ENCODE data around the gene MVD. TPM values are rescaled to one million over a fixed set of nuclear protein-coding genes. Genes with fewer than 3 reads are reported as not detected.
A peak's percentile ranks its signal among the peaks of the same experiment; 100 is the strongest.

Gene MVD
- total RNA-seq, 1 donor from 2014 or later = 78.1 TPM

GRCh38 chr16:88643644-88643932 is 19.3 kb downstream of the MVD start:
- Mint-ChIP-seq H3K36me3 (ENCODE audit: insufficient read depth) (peaks cover 4% of the 10 kb centered on the region), H3K27me3 (peaks cover 8% of the 10 kb centered on the region), H3K9me3 (ENCODE audit: low read depth) (no peaks in the 10 kb centered on the region), H3K4me1 (ENCODE audit: low read depth) (no peaks in the 10 kb centered on the region), H3K27ac (no peak overlapping the region), H3K4me3 (ENCODE audit: low read depth) (no peak overlapping the region)
- TF ChIP-seq CTCF (IDR thresholded peaks at IDR 0.05; ENCODE audit: unreplicated experiment) = no peak
- no peak for DNase-seq (ENCODE audit: low spot score, unreplicated experiment)

- Mint-ChIP-seq H3K9me3 (ENCODE audit: low read depth) (no peaks in the 10 kb centered on the region), H3K4me1 (ENCODE audit: low read depth) (no peaks in the 10 kb centered on the region), H3K27me3 (peaks cover 13% of the 10 kb centered on the region), H3K4me3 (ENCODE audit: low read depth) (no peak overlapping the region), H3K36me3 (ENCODE audit: insufficient read depth) (peaks cover 4% of the 10 kb centered on the region), H3K27ac (no peak overlapping the region)
- no peak for TF ChIP-seq CTCF (IDR thresholded peaks at IDR 0.05; ENCODE audit: unreplicated experiment)
- DNase-seq (ENCODE audit: low spot score, unreplicated experiment) = no peak
Observed at GRCh38 chr16:88642881-88643643, 19.8 kb downstream of the MVD start.

GRCh38 chr16:88640498-88641247 is 22.2 kb downstream of the MVD start:
- no peak overlapping the region for H3K4me3 Mint-ChIP-seq (ENCODE audit: low read depth)
- no peaks in the 10 kb centered on the region for H3K4me1 Mint-ChIP-seq (ENCODE audit: low read depth)
- no peak for TF ChIP-seq CTCF (IDR thresholded peaks at IDR 0.05; ENCODE audit: unreplicated experiment)
- H3K36me3 Mint-ChIP-seq (ENCODE audit: insufficient read depth) = peaks cover 4% of the 10 kb centered on the region
- no peaks in the 10 kb centered on the region for H3K9me3 Mint-ChIP-seq (ENCODE audit: low read depth)
- DNase-seq (ENCODE audit: low spot score, unreplicated experiment) = no peak
- peaks cover 31% of the 10 kb centered on the region for H3K27me3 Mint-ChIP-seq
- H3K27ac Mint-ChIP-seq = no peak overlapping the region

- Mint-ChIP-seq H3K4me3 (ENCODE audit: low read depth) (no peak overlapping the region), H3K27me3 (peaks cover 35% of the 10 kb centered on the region), H3K9me3 (ENCODE audit: low read depth) (no peaks in the 10 kb centered on the region), H3K4me1 (ENCODE audit: low read depth) (no peaks in the 10 kb centered on the region), H3K27ac (no peak overlapping the region), H3K36me3 (ENCODE audit: insufficient read depth) (peaks cover 4% of the 10 kb centered on the region)
- no peak for TF ChIP-seq CTCF (IDR thresholded peaks at IDR 0.05; ENCODE audit: unreplicated experiment)
- DNase-seq (ENCODE audit: low spot score, unreplicated experiment) = no peak
Observed at GRCh38 chr16:88640039-88640495, 22.8 kb downstream of the MVD start.

GRCh38 chr16:88639231-88640038 is 23.5 kb downstream of the MVD start:
- DNase-seq (ENCODE audit: low spot score, unreplicated experiment) = peak; percentile 47
- TF ChIP-seq CTCF (IDR thresholded peaks at IDR 0.05; ENCODE audit: unreplicated experiment) = no peak
- Mint-ChIP-seq H3K36me3 (ENCODE audit: insufficient read depth) (peaks cover 4% of the 10 kb centered on the region), H3K4me1 (ENCODE audit: low read depth) (no peaks in the 10 kb centered on the region), H3K4me3 (ENCODE audit: low read depth) (no peak overlapping the region), H3K9me3 (ENCODE audit: low read depth) (no peaks in the 10 kb centered on the region), H3K27ac (no peak overlapping the region), H3K27me3 (peaks cover 37% of the 10 kb centered on the region)
